Stimulated activated CD8-positive, alpha-beta memory T cell treated with anti-CD3 and anti-CD28 coated beads, Interleukin-4, amount 100 ng/mL, for 48 hours (primary cell): ENCODE data around the gene SPEM2.

Experiments used
- DNase-seq: peaks from one replicate; pipeline ENCODE4 v3.0.0-alpha.2; 2020

The SPEM2 gene

GRCh38 chr17:7403977-7404736 is 21.3 kb upstream of the SPEM2 start, which contains the start of gene TMEM256:
TSS of gene TMEM256 (minus strand) at chr17:7404097. CDS start at chr17:7404084, 13 bp downstream.
- peak; percentile 95 for DNase-seq

- no peak for DNase-seq
Observed at GRCh38 chr17:7404737-7405349, 20.6 kb upstream of the SPEM2 start.

- DNase-seq: no peak
Observed at GRCh38 chr17:7405350-7406234, 19.8 kb upstream of the SPEM2 start.

- DNase-seq: no peak
Observed at GRCh38 chr17:7406235-7406825, 19.1 kb upstream of the SPEM2 start.

GRCh38 chr17:7407082-7407481 is 18.3 kb upstream of the SPEM2 start:
- DNase-seq: no peak

GRCh38 chr17:7407485-7408251 is 17.7 kb upstream of the SPEM2 start, which contains the start of gene NLGN2:
TSS of gene NLGN2 (plus strand) at chr17:7407845. CDS start at chr17:7408256, 411 bp downstream.
- DNase-seq: no peak

GRCh38 chr17:7408252-7408727 is 17.1 kb upstream of the SPEM2 start:
- DNase-seq: no peak

GRCh38 chr17:7408863-7409262 is 16.6 kb upstream of the SPEM2 start:
- DNase-seq: no peak

GRCh38 chr17:7409716-7410115 is 15.7 kb upstream of the SPEM2 start:
- DNase-seq: no peak

- no peak for DNase-seq
Observed at GRCh38 chr17:7410634-7411426, 14.6 kb upstream of the SPEM2 start.

- DNase-seq: no peak
Observed at GRCh38 chr17:7411427-7411750, 14.0 kb upstream of the SPEM2 start.

- no peak for DNase-seq
Observed at GRCh38 chr17:7413346-7413985, 11.9 kb upstream of the SPEM2 start.

- no peak for DNase-seq
Observed at GRCh38 chr17:7414837-7415236, 10.6 kb upstream of the SPEM2 start.

GRCh38 chr17:7415784-7416183 is 9.6 kb upstream of the SPEM2 start:
- no peak for DNase-seq

GRCh38 chr17:7416323-7416722 is 9.1 kb upstream of the SPEM2 start:
- DNase-seq: no peak

- DNase-seq: no peak
Observed at GRCh38 chr17:7417056-7417655, 8.3 kb upstream of the SPEM2 start.

GRCh38 chr17:7418472-7419152 is 6.8 kb upstream of the SPEM2 start:
- DNase-seq: no peak

- no peak for DNase-seq
Observed at GRCh38 chr17:7419819-7420610, 5.4 kb upstream of the SPEM2 start, which contains the start of gene SPEM1. TSS of gene SPEM1 (plus strand) at chr17:7420324. CDS start at chr17:7420385, 61 bp downstream.

GRCh38 chr17:7421186-7421585 is 4.2 kb upstream of the SPEM2 start:
- DNase-seq: no peak
